HL-60 (cell line): ENCODE results near the gene POLE.

Source experiments
- GABPA ChIP-seq: IDR thresholded peaks from 2 replicates; pipeline ENCODE4 v1.6.1; 2012; ENCODE audit warnings: low read depth
- POLR2AphosphoS5 ChIP-seq: IDR thresholded peaks from 2 replicates; pipeline ENCODE4 v1.6.1; 2012; ENCODE audit warnings: low read depth
- TF ChIP-seq, protein P1 (sequence below): IDR thresholded peaks from one replicate; pipeline ENCODE4 v1.5.1; 2011; ENCODE audit warnings: low read length, control low read depth, inconsistent platforms; ENCODE audit not compliant: insufficient read depth

DNA sequence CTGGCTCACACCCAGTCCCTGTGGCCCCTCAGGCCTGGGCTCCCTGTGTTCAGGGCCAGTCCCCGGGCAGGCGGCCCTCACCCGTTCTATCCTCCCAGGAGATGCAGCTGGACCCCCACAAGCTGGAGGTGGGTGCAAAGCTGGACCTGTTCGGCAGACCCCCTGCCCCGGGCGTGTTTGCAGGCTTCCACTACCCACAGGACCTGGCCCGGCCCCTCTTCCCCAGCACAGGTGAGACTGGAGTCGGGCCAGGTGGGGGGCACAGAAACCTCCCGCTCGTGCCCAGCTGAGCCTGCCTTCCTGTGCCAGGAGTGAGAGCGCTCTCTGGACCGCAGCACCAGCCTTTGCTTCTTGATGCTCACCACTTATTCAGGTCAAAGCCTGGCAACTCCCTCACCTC, 110.4 kb downstream of the POLE start:
- TF ChIP-seq, protein P1, sequence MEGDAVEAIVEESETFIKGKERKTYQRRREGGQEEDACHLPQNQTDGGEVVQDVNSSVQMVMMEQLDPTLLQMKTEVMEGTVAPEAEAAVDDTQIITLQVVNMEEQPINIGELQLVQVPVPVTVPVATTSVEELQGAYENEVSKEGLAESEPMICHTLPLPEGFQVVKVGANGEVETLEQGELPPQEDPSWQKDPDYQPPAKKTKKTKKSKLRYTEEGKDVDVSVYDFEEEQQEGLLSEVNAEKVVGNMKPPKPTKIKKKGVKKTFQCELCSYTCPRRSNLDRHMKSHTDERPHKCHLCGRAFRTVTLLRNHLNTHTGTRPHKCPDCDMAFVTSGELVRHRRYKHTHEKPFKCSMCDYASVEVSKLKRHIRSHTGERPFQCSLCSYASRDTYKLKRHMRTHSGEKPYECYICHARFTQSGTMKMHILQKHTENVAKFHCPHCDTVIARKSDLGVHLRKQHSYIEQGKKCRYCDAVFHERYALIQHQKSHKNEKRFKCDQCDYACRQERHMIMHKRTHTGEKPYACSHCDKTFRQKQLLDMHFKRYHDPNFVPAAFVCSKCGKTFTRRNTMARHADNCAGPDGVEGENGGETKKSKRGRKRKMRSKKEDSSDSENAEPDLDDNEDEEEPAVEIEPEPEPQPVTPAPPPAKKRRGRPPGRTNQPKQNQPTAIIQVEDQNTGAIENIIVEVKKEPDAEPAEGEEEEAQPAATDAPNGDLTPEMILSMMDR = no peak
- TF ChIP-seq POLR2AphosphoS5 = no peak
- no peak for TF ChIP-seq GABPA
